Ishikawa (cell line): ENCODE results near the gene APOBEC4.
A peak's percentile ranks its signal among the peaks of the same experiment; 100 is the strongest.

Source experiments
- CEBPB ChIP-seq: IDR thresholded peaks from 2 replicates; pipeline ENCODE4 v1.6.1; 2012
- CREB1 ChIP-seq: IDR thresholded peaks from 2 replicates; pipeline ENCODE4 v1.6.1; 2012; ENCODE audit warnings: low read depth
- EGR1 ChIP-seq: IDR thresholded peaks from 2 replicates; pipeline ENCODE4 v1.6.1; 2012
- EP300 ChIP-seq: IDR thresholded peaks from 2 replicates; pipeline ENCODE4 v1.6.1; 2012; ENCODE audit warnings: borderline replicate concordance
- FOXM1 ChIP-seq: IDR thresholded peaks from 2 replicates; pipeline ENCODE4 v1.6.1; 2012; ENCODE audit warnings: low read depth, borderline replicate concordance
- NFIC ChIP-seq: IDR thresholded peaks from 2 replicates; pipeline ENCODE4 v1.6.1; 2012
- RAD21 ChIP-seq: IDR thresholded peaks from 2 replicates; pipeline ENCODE4 v1.6.1; 2012; ENCODE audit warnings: low read depth
- REST ChIP-seq: IDR thresholded peaks from 2 replicates; pipeline ENCODE4 v1.6.1; 2012; ENCODE audit warnings: low read depth, mild to moderate bottlenecking
- TAF1 ChIP-seq: IDR thresholded peaks from 2 replicates; pipeline ENCODE4 v1.6.1; 2012; ENCODE audit warnings: low read depth, mild to moderate bottlenecking
- TCF12 ChIP-seq: IDR thresholded peaks from 2 replicates; pipeline ENCODE4 v1.6.1; 2012; ENCODE audit warnings: low read depth
- TEAD4 ChIP-seq: IDR thresholded peaks from 2 replicates; pipeline ENCODE4 v1.6.1; 2012
- YY1 ChIP-seq: IDR thresholded peaks from 2 replicates; pipeline ENCODE4 v1.6.1; 2012; ENCODE audit warnings: low read depth
- ZBTB7A ChIP-seq: IDR thresholded peaks from 2 replicates; pipeline ENCODE4 v1.6.1; 2012; ENCODE audit warnings: low read depth
- TF ChIP-seq, protein P1 (sequence below): IDR thresholded peaks from 2 replicates; pipeline ENCODE4 v1.6.1; 2012
- TF ChIP-seq, protein P2 (sequence below): IDR thresholded peaks from 2 replicates; pipeline ENCODE4 v1.6.1; 2012

Gene APOBEC4

DNA sequence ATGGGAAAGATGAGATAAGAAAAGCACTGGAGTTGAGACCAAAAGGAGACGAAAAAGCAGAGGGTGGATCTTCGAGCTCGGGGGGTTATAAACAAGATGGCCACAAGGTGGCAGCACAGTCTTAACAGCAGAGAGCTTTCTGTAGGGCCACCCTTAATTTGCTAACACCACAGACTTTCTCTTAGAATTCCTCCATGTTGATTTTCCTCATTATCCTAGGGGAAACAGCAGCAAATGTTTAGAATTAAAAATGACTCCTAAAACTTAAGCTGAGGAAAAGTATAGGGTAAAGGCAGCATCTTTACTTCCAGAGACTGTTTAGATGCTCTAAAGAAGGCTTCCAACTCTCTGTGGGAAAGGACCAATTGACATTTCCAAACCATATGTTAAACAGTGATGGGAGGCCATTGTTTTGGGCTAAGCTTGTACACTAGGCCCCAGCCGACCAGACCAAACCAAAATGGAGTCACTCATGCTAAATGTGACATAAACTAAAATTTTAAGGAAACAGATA lies 2.5 kb upstream of the APOBEC4 start:
- TF ChIP-seq RAD21, result peak; percentile 91
- no peak for TF ChIP-seq EP300
- 0 out of 2 replicates have a peak, but pooled peaks have one; percentile 36 for TF ChIP-seq YY1

DNA sequence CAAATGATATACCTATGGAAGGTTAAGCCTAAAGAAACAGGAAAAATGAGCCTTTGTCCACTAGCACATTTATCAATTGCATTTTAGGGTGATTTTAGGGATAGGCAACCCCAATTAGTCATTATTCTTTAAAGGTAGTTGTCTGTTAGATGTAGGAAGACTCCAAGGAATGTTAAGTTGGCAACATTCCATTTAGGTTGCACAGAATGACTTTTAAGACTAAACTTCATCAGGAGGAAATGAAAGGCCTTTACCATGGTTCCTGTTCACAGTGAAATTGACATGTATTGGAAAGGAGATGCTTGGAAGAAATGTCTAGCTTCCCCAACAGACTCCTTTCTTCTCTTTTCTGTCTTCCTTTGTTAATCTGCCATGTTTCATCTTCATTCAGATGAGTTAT lies 1.6 kb upstream of the APOBEC4 start:
- TF ChIP-seq, protein P1, sequence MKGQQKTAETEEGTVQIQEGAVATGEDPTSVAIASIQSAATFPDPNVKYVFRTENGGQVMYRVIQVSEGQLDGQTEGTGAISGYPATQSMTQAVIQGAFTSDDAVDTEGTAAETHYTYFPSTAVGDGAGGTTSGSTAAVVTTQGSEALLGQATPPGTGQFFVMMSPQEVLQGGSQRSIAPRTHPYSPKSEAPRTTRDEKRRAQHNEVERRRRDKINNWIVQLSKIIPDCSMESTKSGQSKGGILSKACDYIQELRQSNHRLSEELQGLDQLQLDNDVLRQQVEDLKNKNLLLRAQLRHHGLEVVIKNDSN, result no peak
- TF ChIP-seq, protein P2, sequence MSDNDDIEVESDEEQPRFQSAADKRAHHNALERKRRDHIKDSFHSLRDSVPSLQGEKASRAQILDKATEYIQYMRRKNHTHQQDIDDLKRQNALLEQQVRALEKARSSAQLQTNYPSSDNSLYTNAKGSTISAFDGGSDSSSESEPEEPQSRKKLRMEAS, result no peak
- TF ChIP-seq YY1 (no peak), CREB1 (no peak), ZBTB7A (no peak), TAF1 (no peak), EGR1 (no peak), NFIC (no peak), REST (no peak), RAD21 (no peak), TEAD4 (no peak), FOXM1 (no peak), TCF12 (no peak), EP300 (no peak), CEBPB (no peak)

DNA sequence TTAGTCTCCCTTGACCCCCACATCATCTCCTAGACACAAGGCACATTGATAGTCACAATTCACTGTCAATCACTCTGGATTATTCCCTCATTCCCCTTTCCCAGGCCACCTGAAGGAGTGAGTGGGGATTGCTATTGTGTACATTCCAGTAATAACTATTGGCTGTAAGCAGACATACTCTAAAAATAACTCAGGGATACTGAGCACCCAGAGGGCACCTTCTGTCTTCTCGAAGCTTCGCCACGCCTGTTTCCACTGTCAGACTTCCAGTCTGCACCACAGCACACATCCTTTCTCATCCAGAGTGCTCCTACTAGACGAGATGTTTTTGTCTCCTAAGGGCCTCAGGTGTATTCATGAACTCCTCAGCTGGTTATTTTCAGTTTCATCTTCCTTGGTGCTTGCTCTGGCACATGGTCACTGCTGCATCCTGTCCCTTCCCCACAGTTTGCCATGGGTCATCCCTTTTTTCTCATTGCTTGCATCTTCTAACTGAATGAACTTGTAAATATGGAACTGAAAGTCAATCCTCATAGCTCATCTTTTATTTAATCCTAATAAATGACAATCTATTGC lies 848 bp upstream of the APOBEC4 start:
- TF ChIP-seq TAF1 (no peak), EGR1 (no peak), NFIC (no peak), EP300 (no peak), CREB1 (no peak), CEBPB (no peak), RAD21 (no peak), YY1 (no peak), REST (no peak), TCF12 (no peak), FOXM1 (no peak), ZBTB7A (no peak), TEAD4 (no peak)
- TF ChIP-seq, protein P2, result no peak
- TF ChIP-seq, protein P1, result no peak

DNA sequence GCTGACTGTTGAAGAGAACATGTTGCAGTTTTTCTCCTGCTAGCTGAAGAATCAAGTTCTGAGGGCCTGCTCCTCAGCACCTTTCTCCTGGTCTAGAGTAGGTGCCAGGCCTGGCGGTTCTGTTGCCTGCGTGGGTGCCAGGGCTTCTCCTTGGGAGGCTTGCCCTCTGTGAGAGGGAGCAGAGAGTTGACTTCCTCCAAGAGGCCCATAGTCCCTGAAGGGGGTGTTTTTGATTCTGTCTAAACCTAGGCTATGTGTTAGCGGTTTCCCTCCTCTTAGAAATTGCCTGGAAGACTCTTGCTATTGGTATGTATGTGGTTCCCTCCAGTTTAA lies 312 bp upstream of the APOBEC4 start:
- TF ChIP-seq CREB1, result no peak
- no peak for TF ChIP-seq FOXM1
- TF ChIP-seq YY1, result no peak
- no peak for TF ChIP-seq RAD21
- TF ChIP-seq TCF12, result no peak
- no peak for TF ChIP-seq REST
- no peak for TF ChIP-seq EGR1
- no peak for TF ChIP-seq TEAD4
- TF ChIP-seq, protein P1, result no peak
- no peak for TF ChIP-seq TAF1
- TF ChIP-seq CEBPB, result no peak
- TF ChIP-seq NFIC, result no peak
- no peak for TF ChIP-seq ZBTB7A
- TF ChIP-seq, protein P2, result no peak
- TF ChIP-seq EP300, result no peak
